Mesodermal cell (in vitro differentiated cells): ENCODE data around the gene ZFHX3.

Experiments
- H3K27ac ChIP-seq: 2 replicates; pipeline ENCODE4 v1.7.0; 2013; ENCODE audit warnings: mild to moderate bottlenecking, low read depth, low read length, moderate library complexity; ENCODE audit not compliant: severe bottlenecking
- H3K36me3 ChIP-seq: 2 replicates; pipeline ENCODE4 v1.7.1; 2013; ENCODE audit warnings: mild to moderate bottlenecking, low read length, moderate library complexity; ENCODE audit not compliant: control insufficient read depth, insufficient read depth
- H3K4me1 ChIP-seq: one replicate; pipeline ENCODE4 v1.7.1; 2013; ENCODE audit warnings: mild to moderate bottlenecking, low read length; ENCODE audit not compliant: insufficient read depth, control insufficient read depth, poor library complexity, severe bottlenecking
- H3K4me3 ChIP-seq: 2 replicates; pipeline ENCODE4 v1.7.0; 2013; ENCODE audit warnings: low read length, control low read depth, mild to moderate bottlenecking; ENCODE audit not compliant: insufficient read depth, poor library complexity, severe bottlenecking; ENCODE audit errors: extremely low read depth
- H3K9me3 ChIP-seq: 2 replicates; pipeline ENCODE4 v1.7.1; 2013; ENCODE audit warnings: mild to moderate bottlenecking, low read length, moderate library complexity; ENCODE audit not compliant: control insufficient read depth
- WGBS, 2 experiments: methylation state at CpG; one replicate each; pipeline ENCODE4 v1.1.5; 2013; ENCODE audit warnings: missing lambda C conversion rate in 2 of 2; ENCODE audit not compliant: insufficient coverage in 2 of 2; 5-methylcytosine and 5-hydroxymethylcytosine counted together

The ZFHX3 gene

DNA sequence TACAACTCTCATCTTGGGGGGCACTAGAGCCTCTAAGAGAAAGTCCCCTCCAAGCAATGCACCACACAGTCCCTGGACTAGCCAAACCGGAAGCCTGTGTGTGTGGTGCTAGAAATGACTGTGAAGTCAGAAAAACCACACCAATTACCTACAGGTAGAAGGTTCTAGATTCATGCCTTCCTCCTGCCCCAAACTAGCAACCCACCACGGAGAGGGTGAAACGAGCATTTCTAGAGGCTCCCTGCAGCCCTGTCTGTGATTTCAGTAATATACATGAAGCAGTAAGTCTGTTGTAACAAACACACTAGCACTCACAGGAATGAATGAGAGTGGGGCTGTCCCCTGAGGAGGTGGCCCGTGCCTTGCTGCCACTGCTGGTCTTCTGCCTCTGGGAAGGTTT lies 13.6 kb downstream of the ZFHX3 start:
- WGBS, 2 experiments, result 0 to 33% methylated on average over 1 of the region's 4 CpGs

DNA sequence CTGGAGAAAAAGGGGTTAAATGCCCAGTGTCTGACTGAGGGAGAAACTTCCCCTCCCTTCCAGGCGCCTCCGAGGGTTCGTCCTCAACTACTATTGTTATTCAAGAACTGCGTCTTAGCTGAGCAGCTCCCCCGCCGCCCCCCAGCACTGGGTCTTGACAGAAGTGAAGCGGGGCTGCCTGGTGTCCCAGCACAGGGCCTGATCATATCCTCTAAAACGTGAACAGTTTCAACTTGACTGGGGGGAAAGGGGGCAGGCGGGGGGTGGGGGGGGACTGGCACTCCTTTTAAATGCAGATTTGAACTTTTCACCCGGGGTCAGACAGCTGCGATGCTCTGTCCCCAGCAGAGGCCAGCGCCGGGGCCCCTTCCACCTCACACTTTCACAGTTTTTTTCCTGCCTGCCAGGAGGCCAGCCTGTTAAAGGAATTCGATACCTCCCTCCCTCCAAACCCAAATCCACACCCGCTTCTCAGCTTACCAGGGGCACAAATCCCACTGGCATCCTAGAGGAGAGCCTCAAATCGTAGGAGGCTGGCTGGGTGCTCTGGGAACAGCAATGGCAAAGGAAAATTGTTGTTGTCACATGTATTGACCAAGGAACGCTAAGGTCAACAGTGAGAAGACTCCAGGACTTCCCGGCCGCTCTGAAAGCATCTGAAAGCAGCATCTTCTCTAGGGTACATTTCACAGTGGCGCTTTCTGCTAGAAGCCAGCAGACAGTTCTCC lies 14.5 kb downstream of the ZFHX3 start:
- Histone ChIP-seq H3K27ac (peak overlapping the region; percentile 57), H3K36me3 (no peaks in the 10 kb centered on the region), H3K4me1 (peaks cover 77% of the 10 kb centered on the region), H3K4me3 (no peak overlapping the region), H3K9me3 (no peaks in the 10 kb centered on the region)
- 2% methylated on average over 12 to 14 of the region's 20 CpGs for WGBS, 2 experiments

More for the DNA sequence above, 13.6 kb downstream of the ZFHX3 start:
- no peaks in the 10 kb centered on the region for H3K9me3 ChIP-seq
- no peak overlapping the region for H3K27ac ChIP-seq
- H3K4me3 ChIP-seq, result no peak overlapping the region
- H3K4me1 ChIP-seq, result peaks cover 76% of the 10 kb centered on the region
- H3K36me3 ChIP-seq, result no peaks in the 10 kb centered on the region

DNA sequence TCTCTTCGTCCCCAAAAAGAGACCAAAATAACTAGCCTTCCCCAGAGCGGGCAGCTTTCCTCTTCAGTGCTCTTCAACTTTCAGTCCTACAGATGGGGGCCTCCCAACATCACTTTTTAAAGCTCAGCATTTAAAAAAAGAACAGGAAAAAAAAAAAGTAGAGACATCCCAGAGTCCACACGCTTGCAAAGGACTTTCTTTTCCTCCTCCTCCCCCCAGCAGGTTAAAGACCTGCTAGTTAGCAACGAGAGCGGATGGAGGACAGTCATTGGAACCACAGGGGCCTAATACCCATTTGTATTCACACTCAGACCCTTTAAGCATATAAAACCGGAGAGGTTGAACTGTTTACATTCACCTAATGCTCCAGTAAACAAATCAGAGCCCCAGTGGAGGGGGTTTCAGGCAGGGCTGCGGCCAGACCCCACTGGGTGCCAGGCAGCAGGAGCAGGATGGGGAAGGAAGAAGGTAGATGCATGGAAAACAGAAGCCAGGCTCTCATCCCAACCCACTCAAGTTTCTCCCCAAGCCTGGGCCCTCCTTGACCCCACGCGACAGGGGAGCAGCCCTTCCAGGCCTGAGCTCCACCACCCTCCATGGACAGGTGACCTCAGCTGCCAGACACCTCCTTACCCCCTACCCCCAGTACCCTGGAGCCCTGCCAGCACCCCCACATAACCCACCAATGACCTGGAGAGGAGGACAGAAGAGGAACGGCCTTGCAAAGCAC lies 15.2 kb downstream of the ZFHX3 start:
- Histone ChIP-seq H3K4me1 (peaks cover 77% of the 10 kb centered on the region), H3K4me3 (no peak overlapping the region), H3K9me3 (no peaks in the 10 kb centered on the region), H3K36me3 (no peaks in the 10 kb centered on the region), H3K27ac (peak overlapping the region; percentile 57)
- WGBS, 2 experiments, result 0 to 4% methylated on average over 6 of the region's 10 CpGs

DNA sequence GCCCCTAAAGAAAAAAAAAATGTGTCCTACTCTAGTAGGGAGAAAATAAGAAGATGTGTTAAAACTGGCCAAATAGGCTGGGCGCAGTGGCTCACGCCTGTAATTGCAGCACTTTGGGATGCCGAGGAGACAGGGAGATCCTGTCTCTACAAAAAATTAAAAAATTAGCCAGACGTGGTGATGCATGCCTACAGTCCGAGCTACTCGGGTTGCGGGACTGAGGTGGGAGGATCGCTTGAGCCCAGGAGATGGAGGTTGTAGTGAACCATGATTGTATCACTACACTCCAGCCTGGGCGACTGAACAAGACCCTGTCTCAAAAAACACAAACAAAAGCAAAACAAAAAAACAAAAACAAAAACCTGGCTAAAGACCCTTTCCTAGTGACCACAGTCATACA lies 15.9 kb downstream of the ZFHX3 start:
- Histone ChIP-seq H3K27ac (no peak overlapping the region), H3K9me3 (no peaks in the 10 kb centered on the region), H3K4me3 (no peak overlapping the region), H3K36me3 (no peaks in the 10 kb centered on the region), H3K4me1 (peaks cover 74% of the 10 kb centered on the region)
- 37 to 38% methylated on average over 4 to 8 of the region's 9 CpGs for WGBS, 2 experiments

DNA sequence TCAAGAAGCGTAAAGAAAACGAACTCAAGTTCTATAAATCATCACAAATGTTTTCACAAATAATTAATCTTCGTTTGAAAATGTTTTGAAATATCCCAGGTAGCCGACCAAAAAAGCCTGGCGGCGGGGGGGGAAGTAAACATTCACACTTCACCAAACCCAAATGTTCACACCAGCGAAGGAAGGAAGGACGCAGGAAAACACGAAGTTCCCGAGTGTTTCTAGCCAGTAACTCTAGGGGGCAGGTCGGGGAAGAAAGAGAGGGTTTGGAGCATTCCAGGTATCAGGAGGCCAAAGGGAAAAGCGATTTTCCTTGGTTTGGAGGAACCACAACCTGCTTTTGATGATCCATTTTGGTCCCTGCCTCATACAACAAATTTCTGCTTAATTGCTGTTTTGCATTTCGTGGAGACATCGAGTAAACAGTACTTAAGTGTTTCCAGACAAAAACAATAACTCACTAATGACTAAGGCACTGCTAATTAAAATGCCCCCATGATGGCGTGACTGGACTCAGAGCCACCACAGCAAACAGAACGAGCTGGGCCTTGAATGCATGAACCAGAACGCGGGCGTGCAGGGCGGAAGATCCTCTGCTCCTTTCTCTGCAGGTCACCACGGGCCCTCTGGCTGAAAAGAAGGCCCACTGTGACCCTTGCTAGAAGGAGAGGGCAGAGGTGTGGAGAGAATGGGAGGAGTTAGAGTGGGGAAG lies 16.6 kb downstream of the ZFHX3 start:
- H3K27ac ChIP-seq, result no peak overlapping the region
- H3K4me1 ChIP-seq, result peaks cover 68% of the 10 kb centered on the region
- WGBS, 2 experiments, result 8 to 24% methylated on average over 10 to 11 of the region's 21 CpGs
- H3K9me3 ChIP-seq, result no peaks in the 10 kb centered on the region
- H3K4me3 ChIP-seq, result no peak overlapping the region
- no peaks in the 10 kb centered on the region for H3K36me3 ChIP-seq

DNA sequence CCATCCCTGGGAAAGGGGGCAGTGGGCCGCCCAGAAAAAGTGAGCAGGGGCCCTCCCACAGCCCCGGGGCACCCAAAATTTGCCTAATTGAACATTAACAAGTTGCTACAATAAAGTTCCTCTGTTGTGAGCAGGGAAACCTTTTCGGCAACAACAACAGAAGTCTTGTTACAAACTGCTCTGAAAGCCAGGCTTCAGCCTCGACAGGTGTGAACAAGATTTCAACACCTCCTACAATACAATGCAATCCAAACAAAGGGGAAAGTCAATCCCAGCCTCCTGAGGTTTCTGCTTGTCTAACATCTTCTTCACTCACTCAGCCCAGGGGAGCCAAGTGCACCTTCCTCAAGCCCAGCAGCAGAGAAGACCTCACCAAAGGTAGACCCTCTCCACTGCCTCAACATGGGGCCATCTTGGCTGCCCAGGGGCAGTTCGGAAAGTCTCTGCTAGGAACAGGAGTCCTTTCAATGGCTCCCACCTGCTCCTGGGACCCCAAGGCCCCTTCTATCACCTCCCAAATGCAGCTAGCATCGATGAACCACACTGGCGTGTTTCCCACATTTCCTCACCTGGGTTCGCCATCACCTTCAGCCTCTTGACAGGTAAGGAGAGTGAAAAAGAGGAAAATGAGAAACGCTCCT lies 19.1 kb downstream of the ZFHX3 start:
- Histone ChIP-seq H3K27ac (no peak overlapping the region), H3K4me3 (no peak overlapping the region), H3K9me3 (no peaks in the 10 kb centered on the region), H3K36me3 (peaks cover 2% of the 10 kb centered on the region), H3K4me1 (peaks cover 49% of the 10 kb centered on the region)
- WGBS, 2 experiments, result 62 to 95% methylated on average over 4 to 6 of the region's 9 CpGs

DNA sequence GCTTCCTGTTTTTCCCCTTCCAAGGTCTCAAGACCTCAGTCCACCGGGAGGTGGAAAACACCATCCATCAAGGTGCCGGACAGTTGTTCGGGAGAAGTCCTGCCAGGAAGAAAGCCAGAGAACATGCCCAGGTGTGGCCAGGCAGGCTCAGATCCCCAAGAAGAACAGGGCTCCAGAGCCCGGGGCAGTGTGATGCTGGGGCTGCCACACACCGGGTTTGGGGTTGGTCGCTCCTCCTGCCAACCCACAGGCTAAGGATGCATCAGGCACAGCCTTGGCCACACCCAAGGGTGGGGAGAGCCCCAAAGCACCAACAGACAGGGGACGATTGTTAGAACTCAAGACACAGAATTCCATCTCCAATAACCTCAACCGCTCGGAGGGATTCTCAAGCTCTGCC lies 19.7 kb downstream of the ZFHX3 start:
- H3K27ac ChIP-seq, result no peak overlapping the region
- peaks cover 5% of the 10 kb centered on the region for H3K36me3 ChIP-seq
- 88 to 92% methylated on average over 6 to 8 of the region's 9 CpGs for WGBS, 2 experiments
- H3K4me3 ChIP-seq, result no peak overlapping the region
- H3K4me1 ChIP-seq, result peaks cover 47% of the 10 kb centered on the region
- no peaks in the 10 kb centered on the region for H3K9me3 ChIP-seq

DNA sequence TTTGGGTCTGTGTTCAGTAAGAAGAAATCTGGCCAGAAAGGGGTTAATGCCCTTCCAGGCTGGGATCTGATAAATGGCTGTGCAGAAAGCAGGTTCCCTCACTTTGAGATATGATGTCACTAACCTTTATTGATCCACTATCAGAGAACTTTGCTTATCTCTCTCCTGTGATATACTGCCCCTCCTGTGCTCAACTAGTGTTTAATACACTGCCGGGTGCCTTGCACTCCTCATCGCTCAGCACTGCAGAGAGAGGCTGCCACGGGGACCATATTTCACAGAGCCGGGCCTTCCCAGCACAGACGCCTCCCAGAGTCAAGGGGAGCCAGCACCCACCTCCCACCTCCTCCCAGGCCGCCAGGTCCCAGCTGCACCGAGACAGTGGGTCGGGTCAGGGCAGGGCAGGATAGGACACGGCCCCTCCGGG lies 20.2 kb downstream of the ZFHX3 start:
- Histone ChIP-seq H3K9me3 (no peaks in the 10 kb centered on the region), H3K4me3 (no peak overlapping the region), H3K4me1 (peaks cover 41% of the 10 kb centered on the region), H3K27ac (no peak overlapping the region), H3K36me3 (peaks cover 5% of the 10 kb centered on the region)
- 84 to 88% methylated on average over 5 to 10 of the region's 10 CpGs for WGBS, 2 experiments

DNA sequence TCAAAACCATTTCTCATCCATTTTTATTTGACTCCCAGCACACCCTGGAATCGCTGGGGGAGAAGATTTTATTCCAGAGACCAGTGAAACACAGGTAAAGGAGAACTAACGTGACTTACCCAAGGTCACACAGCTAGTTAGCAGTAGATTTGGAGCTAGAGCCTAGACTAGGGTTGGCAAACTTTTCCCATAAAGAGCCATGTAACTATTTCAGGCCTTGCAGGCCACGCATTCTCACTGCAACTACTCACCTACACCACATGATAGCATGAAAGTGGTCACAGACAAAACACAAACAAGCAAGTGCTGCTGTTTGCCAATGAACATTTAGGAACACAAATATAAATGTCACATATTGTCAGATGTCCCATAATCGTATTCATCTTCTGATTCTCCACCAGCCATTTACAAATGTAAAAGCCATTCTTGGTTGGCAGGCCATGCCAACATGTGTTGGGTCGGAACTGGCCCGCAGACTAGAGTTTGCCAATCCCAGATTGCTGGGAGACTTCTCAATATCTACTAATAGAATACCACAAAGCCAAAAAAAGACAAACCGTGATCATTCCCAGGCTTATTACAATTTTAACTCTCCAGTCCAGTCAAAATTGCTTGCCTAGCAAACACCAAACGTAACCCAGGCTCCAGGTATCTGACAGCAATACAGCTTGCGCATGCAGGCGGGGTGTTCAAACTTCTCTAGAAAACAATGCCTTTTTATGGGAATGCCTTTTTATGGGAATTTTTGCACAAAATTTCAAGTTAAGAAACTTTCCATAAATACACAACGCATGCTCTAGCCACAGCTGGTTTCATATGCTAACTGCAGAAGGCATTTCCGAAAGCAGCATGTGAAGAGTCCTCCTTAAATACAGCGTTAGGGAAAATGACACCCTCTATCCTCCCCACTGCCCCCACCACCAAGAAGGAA lies 20.9 kb downstream of the ZFHX3 start:
- Histone ChIP-seq H3K4me1 (peaks cover 34% of the 10 kb centered on the region), H3K36me3 (peaks cover 5% of the 10 kb centered on the region), H3K9me3 (no peaks in the 10 kb centered on the region), H3K4me3 (no peak overlapping the region), H3K27ac (no peak overlapping the region)
- 94 to 95% methylated on average over 7 to 8 of the region's 13 CpGs for WGBS, 2 experiments

DNA sequence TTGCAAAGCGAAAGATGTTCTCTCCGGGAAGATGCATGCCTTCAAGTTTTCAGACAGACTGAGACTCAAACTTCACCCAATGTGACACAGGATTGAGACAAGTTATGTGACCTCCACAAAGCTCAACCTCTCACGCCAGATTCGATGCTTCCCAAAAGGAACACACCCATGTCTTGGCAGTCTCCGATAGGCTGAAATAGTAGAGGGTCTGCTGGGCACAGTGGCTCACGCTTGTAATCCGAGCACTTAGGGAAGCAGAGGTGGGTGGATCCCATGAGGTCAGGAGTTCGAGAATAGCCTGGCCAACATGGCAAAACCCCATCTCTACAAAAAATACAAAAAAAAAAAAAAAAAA lies 22.1 kb downstream of the ZFHX3 start:
- Histone ChIP-seq H3K4me1 (peaks cover 27% of the 10 kb centered on the region), H3K27ac (peak overlapping the region; percentile 45), H3K4me3 (no peak overlapping the region), H3K9me3 (no peaks in the 10 kb centered on the region), H3K36me3 (peaks cover 5% of the 10 kb centered on the region)
- WGBS, 2 experiments, result 74 to 76% methylated on average over 4 to 6 of the region's 8 CpGs
